GM21367 (cell line): ENCODE results near the gene DNALI1.
"Not testable (repeated sequence)": the region's sequence is repeated elsewhere in the genome, so short reads cannot be mapped to it uniquely, and the experiment has no call there.

Source experiments
- ATAC-seq: cut with Tn5 transposase; IDR thresholded peaks from one replicate; pipeline ENCODE4 v1.9.1; 2021; ENCODE audit not compliant: unreplicated experiment

The DNALI1 gene

DNA sequence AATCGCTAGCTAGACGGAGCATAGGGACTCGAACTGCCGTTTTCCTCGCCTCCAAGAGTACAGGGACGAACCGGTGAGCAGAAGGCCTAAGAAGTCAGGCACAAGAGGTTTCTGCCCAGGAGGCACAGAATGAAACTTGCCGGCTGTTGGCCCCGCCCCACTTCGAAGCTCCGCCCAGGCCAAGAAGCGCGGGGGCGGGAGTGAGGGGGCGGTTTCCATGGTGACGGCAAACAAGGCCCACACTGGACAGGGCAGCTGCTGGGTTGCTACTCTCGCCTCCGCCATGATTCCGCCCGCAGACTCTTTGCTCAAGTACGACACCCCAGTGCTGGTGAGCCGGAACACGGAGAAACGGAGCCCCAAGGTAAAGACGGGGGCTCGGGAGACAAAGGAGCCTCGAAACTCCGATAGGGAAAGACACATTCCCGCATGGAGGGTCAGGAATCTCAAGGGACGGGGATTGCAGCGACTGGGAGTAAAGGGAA is at the start of gene DNALI1:
Gene DNALI1 (plus strand): TSS at position 229 of the 485 bp plus-strand sequence. CDS start 55 bp downstream, at position 284.
- no peak for ATAC-seq

DNA sequence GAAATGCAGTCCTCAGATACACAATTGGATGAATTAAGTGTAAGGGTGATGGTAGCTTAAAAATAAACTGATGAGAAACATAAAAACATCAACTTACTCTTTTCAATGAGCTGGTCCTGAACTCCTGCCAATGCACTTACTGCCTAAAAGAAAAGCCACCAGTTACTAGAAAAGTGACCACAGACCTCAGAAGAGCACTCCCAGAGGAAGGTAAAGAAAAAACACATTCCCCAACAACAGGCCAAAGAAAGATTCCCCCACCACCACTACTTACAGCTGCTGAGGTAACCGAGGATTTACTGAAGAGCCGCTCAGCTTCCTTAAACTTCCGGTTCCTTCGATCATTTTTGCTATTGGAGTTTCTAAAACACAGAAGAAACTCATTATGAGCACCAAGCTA is 47.6 kb upstream of the DNALI1 start:
- no peak for ATAC-seq

DNA sequence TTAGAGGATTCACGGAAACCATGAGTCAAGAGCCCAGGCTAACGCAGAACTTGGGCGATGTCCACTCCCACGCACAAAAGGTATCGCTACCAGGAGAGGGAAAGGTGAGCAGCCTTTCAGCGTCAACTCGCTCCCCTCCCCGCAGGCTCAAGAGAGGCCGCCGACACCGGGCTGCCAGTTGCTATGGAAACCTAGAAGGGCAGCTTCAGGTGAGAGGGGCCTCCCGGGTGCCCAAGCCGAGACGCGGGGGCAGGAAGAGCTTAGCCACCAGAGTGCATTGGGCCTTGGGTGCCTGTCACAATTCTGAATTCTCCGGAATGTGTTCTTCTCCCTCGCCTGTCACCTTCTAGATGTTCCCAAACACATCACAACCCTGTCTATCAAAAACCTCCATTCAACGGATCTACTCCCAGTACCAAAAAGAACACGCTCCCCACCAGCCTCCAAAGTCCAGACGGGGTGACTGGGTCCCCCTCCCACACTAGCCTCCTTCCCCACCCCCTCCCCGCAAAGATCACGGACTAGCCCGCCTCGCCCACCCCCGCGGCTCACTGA is 42.9 kb upstream of the DNALI1 start:
- ATAC-seq = no peak

DNA sequence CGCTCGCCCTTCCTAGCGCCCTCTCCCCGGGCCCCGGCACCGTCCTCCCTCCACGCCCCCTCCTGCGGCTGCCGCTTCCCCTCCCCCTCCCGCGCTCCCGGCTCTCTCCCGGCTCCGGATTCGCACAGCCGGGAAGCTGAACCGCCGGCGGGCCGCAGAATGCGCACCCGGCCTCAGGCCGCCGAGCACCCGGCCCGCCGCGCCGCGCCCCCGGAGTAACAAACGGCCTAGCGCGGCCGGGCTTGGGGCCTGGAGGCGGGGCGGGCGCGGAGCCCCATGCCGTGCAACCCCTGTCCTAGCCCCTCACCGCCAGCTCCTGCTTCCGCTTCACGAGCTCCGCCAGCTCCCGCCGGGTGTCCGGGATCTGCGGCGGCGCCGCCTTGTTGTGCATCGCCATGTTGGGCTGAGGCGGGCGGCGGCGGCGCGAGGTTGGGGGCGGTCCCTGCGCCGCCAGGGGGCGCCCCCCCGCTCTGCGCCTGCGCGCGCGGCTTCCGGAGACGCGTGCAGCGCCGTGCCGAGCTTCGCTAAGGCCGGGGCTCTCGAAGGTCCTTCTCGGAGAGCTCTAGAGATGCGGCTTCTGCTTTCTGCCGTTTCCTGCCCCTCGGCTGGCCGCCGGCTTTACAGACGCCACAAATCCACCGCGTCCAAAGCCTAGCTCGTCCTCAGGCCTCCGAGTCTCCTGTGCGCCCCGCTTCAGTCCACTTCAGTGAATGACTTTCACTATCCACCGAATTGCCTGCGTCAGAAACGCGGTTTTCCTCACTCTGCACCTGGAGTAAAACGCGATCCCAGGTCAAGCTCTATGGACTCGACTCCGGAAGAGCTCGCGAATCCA is 42.2 kb upstream of the DNALI1 start, which contains the start of gene MEAF6:
Gene MEAF6 (minus strand): TSS at position 417 of the 835 bp plus-strand sequence. CDS start 20 bp downstream, at position 397.
- peak; percentile 78 for ATAC-seq

DNA sequence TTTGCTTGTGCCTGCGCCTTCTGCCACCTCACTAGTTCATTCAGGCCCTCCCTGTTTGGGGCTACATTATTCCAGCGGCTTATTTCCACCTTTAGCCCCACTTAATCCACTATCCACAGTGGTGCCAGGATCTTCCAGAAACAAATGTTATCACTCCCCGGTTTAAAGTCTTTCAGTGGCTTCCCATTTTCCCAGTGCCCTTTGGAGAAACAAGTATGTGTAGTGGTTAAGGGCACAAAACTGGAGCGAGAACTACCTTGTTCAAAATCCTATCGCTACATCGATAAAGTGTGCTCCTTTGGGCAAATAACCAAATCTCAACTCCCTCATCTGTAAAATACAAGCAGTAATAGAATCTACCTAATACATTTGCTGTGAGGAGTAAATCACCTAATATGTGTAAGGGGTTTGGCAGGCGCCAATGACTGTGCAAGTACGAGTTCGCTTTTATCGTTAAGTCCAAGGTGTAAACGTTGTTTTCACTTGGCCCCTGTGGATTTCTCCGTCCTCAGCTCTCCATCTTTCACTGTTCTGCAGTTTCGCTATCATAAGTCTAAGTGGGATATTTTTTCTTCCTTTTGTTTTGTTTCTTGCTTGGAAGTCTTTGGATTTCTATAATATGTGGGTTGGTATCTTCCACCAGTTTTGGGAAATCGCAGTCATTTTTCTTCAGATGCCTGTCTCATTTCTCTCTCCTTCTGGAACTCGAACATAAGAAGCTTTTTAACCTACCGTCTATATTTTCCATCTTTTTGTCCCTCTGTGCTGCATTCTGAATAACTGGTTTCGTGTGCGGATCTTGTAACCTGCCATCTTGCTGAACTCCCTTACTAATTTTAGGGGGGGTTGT is 41.3 kb upstream of the DNALI1 start:
- no peak for ATAC-seq

DNA sequence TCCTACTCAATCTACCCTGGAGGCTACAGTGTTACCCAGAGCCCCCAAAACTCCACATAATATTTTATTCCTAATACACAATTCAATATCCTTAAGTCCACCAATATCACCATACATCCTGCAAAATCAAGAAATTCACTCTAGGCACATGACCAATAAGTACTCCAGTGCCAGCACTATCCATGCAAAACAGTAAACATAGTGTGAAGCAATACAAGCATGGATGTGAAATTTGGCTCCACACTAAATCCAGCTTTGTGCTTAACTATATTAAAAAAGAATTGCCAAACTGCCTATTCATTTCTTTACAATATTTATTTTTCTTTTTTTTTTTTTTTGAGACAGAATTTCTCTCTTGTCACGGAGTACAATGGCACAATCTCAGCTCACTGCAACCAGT is 39.2 kb upstream of the DNALI1 start:
- no peak for ATAC-seq

DNA sequence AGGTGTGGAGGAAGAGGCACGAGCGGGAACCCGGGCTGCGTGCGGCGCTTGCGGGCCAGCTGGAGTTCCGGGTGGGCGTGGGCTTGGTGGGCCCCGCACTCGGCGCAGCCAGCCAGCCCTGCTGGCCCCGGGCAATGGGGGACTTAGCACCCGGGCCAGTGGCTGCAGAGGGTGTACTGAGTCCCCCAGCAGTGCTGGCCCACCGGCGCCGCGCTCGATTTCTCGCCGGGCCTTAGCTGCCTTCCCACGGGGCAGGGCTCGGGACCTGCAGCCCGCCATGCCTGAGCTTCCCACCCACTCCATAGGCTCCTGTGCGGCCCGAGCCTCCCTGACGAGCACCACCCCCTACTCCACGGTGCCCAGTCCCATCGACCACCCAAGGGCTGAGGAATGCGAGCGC is 38.5 kb upstream of the DNALI1 start:
- ATAC-seq = not testable (repeated sequence)

DNA sequence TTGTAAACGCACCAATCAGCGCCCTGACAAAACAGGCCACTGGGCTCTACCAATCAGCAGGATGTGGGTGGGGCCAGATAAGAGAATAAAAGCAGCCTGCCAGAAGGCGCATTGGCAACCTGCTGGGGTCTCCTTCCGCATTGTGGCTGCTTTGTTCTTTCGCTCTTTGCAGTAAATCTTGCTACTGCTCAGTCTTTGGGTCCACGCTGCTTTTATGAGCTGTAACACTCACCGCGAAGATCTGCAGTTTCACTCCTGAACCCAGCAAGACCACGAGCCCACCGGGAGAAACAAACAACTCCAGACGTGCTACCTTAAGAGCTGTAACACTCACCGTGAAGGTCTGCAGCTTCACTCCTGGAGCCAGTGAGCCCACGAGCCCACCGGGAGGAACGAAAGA is 37.8 kb upstream of the DNALI1 start:
- ATAC-seq = not testable (repeated sequence)

DNA sequence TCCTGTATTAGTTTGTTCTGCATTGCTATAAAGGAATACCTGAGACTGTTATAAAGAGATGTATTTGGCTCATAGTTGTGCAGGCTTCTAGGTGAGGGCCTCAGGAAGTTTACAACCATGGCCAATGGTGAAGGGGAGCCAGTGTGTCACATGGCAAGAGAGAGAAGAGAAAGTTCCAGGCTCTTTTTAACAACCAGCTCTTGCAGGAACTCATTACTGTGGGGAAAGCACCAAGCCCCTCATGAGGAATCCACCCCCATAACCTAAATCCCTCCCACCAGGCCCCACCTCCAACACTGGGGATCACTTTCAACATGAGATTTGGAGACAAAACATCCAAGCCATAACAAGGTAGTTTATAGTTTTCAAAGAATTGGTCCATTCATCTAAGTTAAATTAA is 37.1 kb upstream of the DNALI1 start:
- no peak for ATAC-seq

DNA sequence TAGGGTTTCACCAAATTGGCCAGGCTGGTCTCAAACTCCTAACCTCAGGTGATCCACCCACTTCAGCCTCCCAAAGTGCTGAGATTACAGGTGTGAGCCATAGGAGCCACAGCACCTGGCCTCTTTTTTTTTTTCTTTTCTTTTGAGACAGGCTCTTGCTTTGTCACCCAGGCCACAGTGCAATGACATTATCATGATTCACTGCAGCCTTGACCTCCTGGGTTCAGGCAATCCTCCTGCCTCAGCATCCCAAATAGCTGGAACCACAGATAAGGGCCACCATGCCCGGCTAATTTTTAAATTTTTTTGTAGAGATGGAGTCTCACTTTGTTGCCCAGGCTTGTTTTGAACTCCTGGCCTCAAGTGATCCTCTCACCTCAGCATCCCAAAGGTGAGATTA is 26.9 kb upstream of the DNALI1 start:
- not testable (repeated sequence) for ATAC-seq

DNA sequence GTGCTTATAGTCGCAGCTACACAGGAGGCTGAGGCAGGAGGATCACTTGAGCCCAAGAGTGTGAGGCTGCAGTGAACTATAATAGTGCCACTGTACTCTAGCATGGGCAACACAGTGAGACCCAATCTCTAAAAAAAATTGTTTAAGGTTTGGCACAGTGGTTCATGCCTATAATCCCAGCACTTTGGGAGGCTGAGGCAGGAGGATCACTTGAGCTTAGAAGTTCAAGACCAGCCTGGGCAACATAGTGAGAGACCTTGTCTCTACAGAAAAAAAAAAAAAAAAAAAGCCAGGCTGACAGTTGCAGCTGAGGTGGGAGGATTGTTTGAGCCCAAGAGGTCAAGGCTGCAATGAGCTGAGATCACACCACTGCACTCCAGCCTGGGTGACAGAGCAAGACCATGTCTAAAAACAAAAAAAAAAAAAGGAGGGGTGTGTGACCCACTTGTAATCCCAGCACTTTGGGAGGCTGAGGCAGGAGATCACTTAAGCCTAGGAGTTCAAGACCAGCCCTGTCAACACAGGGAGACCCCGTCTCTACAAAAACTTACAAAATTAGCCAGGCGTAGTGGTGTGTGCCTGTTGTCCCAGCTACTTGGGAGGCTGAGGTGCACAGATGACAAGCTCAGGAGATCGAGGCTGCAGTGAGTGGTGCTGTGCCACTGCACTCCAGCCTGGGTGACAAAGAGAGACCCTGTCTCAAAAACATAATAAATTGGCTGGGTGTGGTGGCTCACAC is 24.2 kb upstream of the DNALI1 start:
- not testable (repeated sequence) for ATAC-seq

DNA sequence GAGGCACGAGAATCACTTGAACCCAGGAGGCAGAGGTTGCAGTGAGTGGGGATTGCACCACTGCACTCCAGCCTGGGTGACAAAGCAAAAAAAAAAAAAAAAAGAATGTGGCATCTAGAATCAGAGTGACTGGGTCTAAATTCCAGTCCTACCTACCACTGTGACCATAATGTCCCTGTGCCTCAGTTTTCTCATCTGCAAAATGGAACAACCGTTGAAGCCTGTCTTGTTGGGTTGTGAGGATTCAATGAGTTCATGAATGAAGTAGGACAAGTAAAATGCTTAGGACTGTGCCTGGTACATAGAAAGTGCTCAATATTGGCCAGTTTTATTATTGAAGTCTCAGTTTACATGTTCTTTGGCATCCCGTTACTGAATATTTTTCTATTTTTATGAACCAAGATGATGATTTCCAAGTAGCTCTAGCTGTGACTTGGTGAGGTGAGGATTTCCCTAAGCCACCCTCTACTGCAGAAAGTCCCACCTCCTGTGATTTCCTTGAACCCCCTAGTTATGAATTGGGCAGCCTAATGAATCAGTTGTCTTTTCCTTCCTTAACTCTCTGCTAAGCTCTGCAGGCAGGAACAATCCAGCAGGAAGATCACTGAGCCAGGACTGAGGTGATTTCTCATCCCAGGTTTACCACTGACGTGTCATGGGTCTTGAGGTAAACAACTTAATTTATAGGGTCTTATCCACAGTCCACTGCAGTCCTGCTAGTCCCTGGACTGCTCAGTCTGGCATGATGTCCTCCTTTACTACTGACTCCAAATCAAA is 23.2 kb upstream of the DNALI1 start:
- no peak for ATAC-seq

DNA sequence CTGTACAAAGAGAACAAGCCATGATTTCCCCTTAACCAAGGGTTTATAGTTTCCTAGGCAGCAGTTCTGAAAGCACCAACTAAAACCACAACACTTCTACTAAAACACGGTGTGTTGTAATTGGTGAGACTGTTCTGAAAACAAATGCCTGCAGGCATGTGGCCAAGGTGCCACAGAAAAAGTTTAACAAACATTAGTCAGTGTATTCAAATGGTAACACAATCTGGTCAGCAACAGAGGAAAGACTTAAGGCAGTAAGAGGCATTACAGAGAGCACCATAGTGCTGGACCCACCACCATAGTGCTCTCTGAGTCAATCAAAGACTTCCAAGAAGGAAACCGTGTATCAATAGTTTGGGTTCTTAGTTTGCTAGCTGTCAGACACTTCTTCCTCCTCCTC is 19.4 kb upstream of the DNALI1 start:
- ATAC-seq = no peak

DNA sequence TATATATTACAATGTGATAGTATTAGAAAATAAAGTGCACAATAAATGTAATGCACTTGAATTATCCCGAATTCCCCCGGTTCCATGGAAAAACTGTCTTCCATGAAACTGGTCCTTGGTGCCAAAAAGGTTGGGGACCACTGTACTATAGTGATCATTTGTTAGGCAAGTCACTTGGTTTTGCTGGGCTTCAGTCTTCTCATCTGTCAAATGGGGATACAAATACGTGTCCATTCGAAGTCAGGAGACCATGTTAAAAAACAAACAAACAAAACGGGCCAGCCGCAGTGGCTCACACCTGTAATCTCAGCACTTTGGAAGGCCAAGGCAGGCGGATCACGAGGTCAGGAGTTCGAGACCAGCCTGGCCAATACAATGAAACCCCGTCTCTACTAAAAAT is 17.6 kb upstream of the DNALI1 start:
- not testable (repeated sequence) for ATAC-seq

DNA sequence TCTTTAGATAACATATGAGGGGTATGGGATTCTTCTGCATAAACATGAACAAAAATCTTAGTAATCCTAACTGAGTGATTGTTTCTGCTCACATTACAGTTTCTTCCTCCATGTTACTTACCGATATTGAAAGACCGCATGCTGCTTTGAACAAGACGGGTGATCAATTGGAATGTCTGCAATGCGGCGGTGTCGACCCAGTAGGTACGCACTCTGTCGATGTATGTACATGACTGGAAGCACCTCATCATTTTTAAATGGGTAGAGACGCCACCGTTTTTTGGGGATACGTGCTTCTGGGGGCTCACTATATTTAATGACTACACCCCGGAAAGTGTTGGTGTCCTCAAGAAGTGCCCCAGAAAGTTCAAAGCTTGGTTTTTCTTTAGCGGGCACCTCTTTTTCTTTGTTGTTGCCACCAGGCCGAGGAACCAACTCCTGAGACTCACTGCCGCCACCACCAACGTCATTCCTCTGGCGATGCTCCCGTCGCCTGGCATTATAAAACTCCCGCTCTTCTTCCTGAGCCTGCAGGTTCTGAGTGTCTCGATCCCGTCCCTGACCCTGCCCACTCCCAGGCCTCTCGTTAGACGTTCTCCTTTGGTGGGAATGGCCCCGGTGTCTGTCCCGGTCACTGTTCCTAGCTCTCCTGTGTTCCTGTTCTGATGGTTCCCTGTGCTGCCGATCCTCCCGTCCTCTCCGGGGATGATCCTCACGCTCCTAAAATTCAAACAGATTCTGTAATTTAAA is 16.5 kb upstream of the DNALI1 start:
- no peak for ATAC-seq

DNA sequence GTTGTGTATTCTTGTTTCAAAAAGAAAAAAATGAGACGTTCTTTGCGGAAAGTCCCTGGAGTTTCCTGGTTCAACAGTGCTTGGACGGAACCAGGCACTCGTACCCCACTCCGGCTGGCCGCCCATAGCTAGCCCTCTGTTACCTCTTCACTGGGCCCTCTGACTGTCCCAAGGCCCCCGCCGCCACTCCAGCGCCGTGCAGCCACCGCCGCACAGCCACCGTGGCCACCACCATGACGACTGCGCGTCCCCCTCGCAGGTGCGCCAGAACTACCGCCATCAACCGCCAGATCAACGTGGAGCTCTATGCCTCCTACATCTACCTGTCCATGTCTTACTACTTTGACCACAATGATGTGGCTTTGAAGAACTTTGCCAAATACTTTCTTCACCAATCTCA is 12.2 kb upstream of the DNALI1 start:
- no peak for ATAC-seq

DNA sequence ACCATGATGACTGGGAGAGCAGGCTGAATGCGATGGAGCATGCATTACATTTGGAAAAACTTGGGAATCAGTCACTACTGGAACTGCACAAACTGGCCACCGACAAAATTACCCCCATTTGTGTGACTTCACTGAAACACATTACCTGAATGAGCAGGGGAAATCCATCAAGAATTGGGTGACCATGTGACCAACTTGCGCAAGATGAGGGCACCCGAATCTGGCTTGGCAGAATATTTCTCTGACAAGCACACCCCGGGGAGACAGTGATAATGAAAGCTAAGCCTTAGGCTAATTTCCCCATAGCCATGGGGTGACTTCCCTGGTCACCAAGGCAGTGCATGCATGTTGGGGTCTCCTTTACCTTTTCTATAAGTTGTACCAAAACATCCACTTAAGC is 11.7 kb upstream of the DNALI1 start:
- no peak for ATAC-seq

DNA sequence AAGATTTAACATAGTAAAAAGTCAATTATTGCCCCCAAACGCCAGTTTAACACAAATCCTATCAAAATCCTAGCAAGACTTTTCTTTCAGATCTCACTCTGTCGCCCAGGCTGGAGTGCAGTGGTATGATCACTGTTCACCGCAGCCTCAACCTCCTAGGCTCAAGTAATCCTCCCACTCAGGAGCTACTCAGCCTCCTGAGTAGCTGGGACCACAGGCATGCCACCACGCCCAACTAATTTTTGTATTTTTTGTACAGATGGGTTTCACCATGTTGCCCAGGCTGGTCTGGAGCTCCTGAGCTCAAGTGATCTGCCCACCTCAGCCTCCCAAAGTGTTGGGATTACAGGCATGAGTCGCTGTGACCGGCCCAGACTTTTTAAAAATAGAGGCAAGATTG is 7.4 kb upstream of the DNALI1 start:
- ATAC-seq = no peak

DNA sequence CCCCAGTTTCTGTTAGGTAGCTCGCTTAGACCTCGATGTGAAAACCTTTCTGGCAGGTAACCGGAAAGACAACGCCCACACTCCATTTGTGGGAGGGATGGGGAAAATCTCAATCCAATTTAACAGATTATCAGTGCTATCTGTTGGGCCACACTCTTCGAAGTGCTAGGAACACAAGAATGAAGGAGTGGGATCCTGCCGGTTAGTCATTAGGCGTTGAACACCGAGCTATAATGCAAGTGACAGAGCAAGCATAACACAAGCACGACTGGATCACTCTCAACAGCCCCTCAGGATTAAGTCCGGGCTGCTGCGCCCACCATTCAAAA is 3.2 kb upstream of the DNALI1 start:
- no peak for ATAC-seq
